ENCODE results near the gene RPL19. TPM values are rescaled to one million over a fixed set of nuclear protein-coding genes. Genes with fewer than 3 reads are reported as not detected.
"Not testable (repeated sequence)": the region's sequence is repeated elsewhere in the genome, so short reads cannot be mapped to it uniquely, and the experiment has no call there.

The RPL19 gene
- polyA plus RNA-seq, 1 donor (not counting 4 experiments of a cell fraction or from before 2014, with no cell fraction given) = 1,957 TPM

- dilution Hi-C loops (cut with MboI; ENCODE audit: extremely low pct_ligation_motif_present, low sequenced_read_pairs) = no loop called here
- TF ChIP-seq CTCF (optimal IDR thresholded peaks at IDR 0.05 in 1 of 3, IDR thresholded peaks at IDR 0.05 in 1 of 3, conservative IDR thresholded peaks at IDR 0.05 in 1 of 3; ENCODE audit: extremely low read depth in 1 of 3, insufficient read depth in 2 of 3, low read length in 3 of 3) (no peak), EZH2 (IDR thresholded peaks at IDR 0.05; ENCODE audit: low read length) (no peak)
- peaks cover 9% of the 10 kb centered on the region for H3K4me1 ChIP-seq (ENCODE audit: control insufficient read depth, extremely low read depth, insufficient read depth, low read length)
These were observed 33.4 kb upstream of the RPL19 start for GRCh38 chr17:39166437-39167335.

GRCh38 chr17:39167476-39167875, 32.6 kb upstream of the RPL19 start:
- H3K9me1 ChIP-seq (ENCODE audit: control insufficient read depth, extremely low read depth, insufficient read depth, low read length) = no peaks in the 10 kb centered on the region
- FAIRE-seq (no peak), DNase-seq (ENCODE audit: low read depth, low spot score) (no peak)
- H3K4me3 ChIP-seq (ENCODE audit: control insufficient read depth in 2 of 3, extremely low read depth in 1 of 3, insufficient read depth in 2 of 3, low read depth in 1 of 3, low read length in 3 of 3) = no peak overlapping the region
- H3K4me1 ChIP-seq (ENCODE audit: control insufficient read depth, extremely low read depth, insufficient read depth, low read length) = peaks cover 9% of the 10 kb centered on the region
- H3K4me2 ChIP-seq (ENCODE audit: control insufficient read depth, extremely low read depth, insufficient read depth, low read depth, low read length) = no peak overlapping the region
- H3K27ac ChIP-seq (ENCODE audit: control insufficient read depth, insufficient read depth, low read length) = no peak overlapping the region
- dilution Hi-C loops (cut with MboI; ENCODE audit: extremely low pct_ligation_motif_present, low sequenced_read_pairs) = no loop called here
- no peak overlapping the region for H3K9ac ChIP-seq (ENCODE audit: control insufficient read depth, extremely low read depth, insufficient read depth, low read length)
- no peaks in the 10 kb centered on the region for H4K20me1 ChIP-seq (ENCODE audit: control insufficient read depth, extremely low read depth, insufficient read depth, low read length)
- no peaks in the 10 kb centered on the region for H3K9me3 ChIP-seq (ENCODE audit: control insufficient read depth, low read depth, low read length)
- TF ChIP-seq CTCF (optimal IDR thresholded peaks at IDR 0.05 in 1 of 3, IDR thresholded peaks at IDR 0.05 in 1 of 3, conservative IDR thresholded peaks at IDR 0.05 in 1 of 3; ENCODE audit: extremely low read depth in 1 of 3, insufficient read depth in 2 of 3, low read length in 3 of 3) (no peak), EZH2 (IDR thresholded peaks at IDR 0.05; ENCODE audit: low read length) (no peak)
- H3K27me3 ChIP-seq (ENCODE audit: control insufficient read depth, extremely low read depth, insufficient read depth, low read length) = peaks cover 10% of the 10 kb centered on the region
- H3K79me2 ChIP-seq (ENCODE audit: control insufficient read depth, insufficient read depth, low read length) = no peaks in the 10 kb centered on the region
- H3K36me3 ChIP-seq (ENCODE audit: control insufficient read depth in 2 of 2, extremely low read depth in 1 of 2, insufficient read depth in 2 of 2, low read length in 2 of 2) = no peaks in the 10 kb centered on the region
- H2AFZ ChIP-seq (ENCODE audit: control insufficient read depth, low read length) = no peak overlapping the region

More at GRCh38 chr17:39166437-39167335, 33.4 kb upstream of the RPL19 start:
- Histone ChIP-seq H4K20me1 (ENCODE audit: control insufficient read depth, extremely low read depth, insufficient read depth, low read length) (no peaks in the 10 kb centered on the region), H2AFZ (ENCODE audit: control insufficient read depth, low read length) (no peak overlapping the region), H3K27me3 (ENCODE audit: control insufficient read depth, extremely low read depth, insufficient read depth, low read length) (peaks cover 10% of the 10 kb centered on the region), H3K27ac (ENCODE audit: control insufficient read depth, insufficient read depth, low read length) (no peak overlapping the region), H3K36me3 (ENCODE audit: control insufficient read depth in 2 of 2, extremely low read depth in 1 of 2, insufficient read depth in 2 of 2, low read length in 2 of 2) (no peaks in the 10 kb centered on the region), H3K4me2 (ENCODE audit: control insufficient read depth, extremely low read depth, insufficient read depth, low read depth, low read length) (no peak overlapping the region), H3K9me1 (ENCODE audit: control insufficient read depth, extremely low read depth, insufficient read depth, low read length) (no peaks in the 10 kb centered on the region), H3K9ac (ENCODE audit: control insufficient read depth, extremely low read depth, insufficient read depth, low read length) (no peak overlapping the region), H3K9me3 (ENCODE audit: control insufficient read depth, low read depth, low read length) (no peaks in the 10 kb centered on the region), H3K4me3 (ENCODE audit: control insufficient read depth in 2 of 3, extremely low read depth in 1 of 3, insufficient read depth in 2 of 3, low read depth in 1 of 3, low read length in 3 of 3) (no peak overlapping the region), H3K79me2 (ENCODE audit: control insufficient read depth, insufficient read depth, low read length) (no peaks in the 10 kb centered on the region)
- DNase-seq (ENCODE audit: low read depth, low spot score) = no peak
- FAIRE-seq = no peak

GRCh38 chr17:39168503-39168902, 31.6 kb upstream of the RPL19 start:
- H4K20me1 ChIP-seq (ENCODE audit: control insufficient read depth, extremely low read depth, insufficient read depth, low read length); H3K79me2 ChIP-seq (ENCODE audit: control insufficient read depth, insufficient read depth, low read length); H3K9me3 ChIP-seq (ENCODE audit: control insufficient read depth, low read depth, low read length); H3K9ac ChIP-seq (ENCODE audit: control insufficient read depth, extremely low read depth, insufficient read depth, low read length); H2AFZ ChIP-seq (ENCODE audit: control insufficient read depth, low read length); H3K4me1 ChIP-seq (ENCODE audit: control insufficient read depth, extremely low read depth, insufficient read depth, low read length); DNase-seq (ENCODE audit: low read depth, low spot score); H3K4me3 ChIP-seq (ENCODE audit: control insufficient read depth in 2 of 3, extremely low read depth in 1 of 3, insufficient read depth in 2 of 3, low read depth in 1 of 3, low read length in 3 of 3); FAIRE-seq; H3K4me2 ChIP-seq (ENCODE audit: control insufficient read depth, extremely low read depth, insufficient read depth, low read depth, low read length); H3K27ac ChIP-seq (ENCODE audit: control insufficient read depth, insufficient read depth, low read length); H3K9me1 ChIP-seq (ENCODE audit: control insufficient read depth, extremely low read depth, insufficient read depth, low read length); dilution Hi-C loops (cut with MboI; ENCODE audit: extremely low pct_ligation_motif_present, low sequenced_read_pairs); H3K36me3 ChIP-seq (ENCODE audit: control insufficient read depth in 2 of 2, extremely low read depth in 1 of 2, insufficient read depth in 2 of 2, low read length in 2 of 2): not testable (repeated sequence)
- H3K27me3 ChIP-seq (ENCODE audit: control insufficient read depth, extremely low read depth, insufficient read depth, low read length) = peaks cover 10% of the 10 kb centered on the region

All from keratinocyte (primary cell).